H1 (cell line): ENCODE measurements around the gene MAPRE3. TPM values are rescaled to one million over a fixed set of nuclear protein-coding genes. Genes with fewer than 3 reads are reported as not detected.
A peak's percentile ranks its signal among the peaks of the same experiment; 100 is the strongest.

Experiments
- CTCF ChIA-PET: fragments of 300-600 bp; sonication (Branson Sonifier 250); formaldehyde crosslinking; loops from one replicate; lab custom pipeline; 2021; ENCODE audit not compliant: partially characterized antibody; lab: Charles Lee
- POLR2A ChIA-PET: fragments of 300-600 bp; sonication (Branson Sonifier 250); formaldehyde crosslinking; loops from one replicate; lab custom pipeline; 2021; ENCODE audit warnings: inconsistent platforms; ENCODE audit not compliant: partially characterized antibody; lab: Charles Lee
- DNase-seq, 2 experiments: peaks; one replicate each; pipeline versions ENCODE4 v3.0.0 to v3.0.0-alpha.2; 2010 to 2022; ENCODE audit warnings: low spot score in 2 of 2, low read depth in 1 of 2, mixed read lengths in 1 of 2
- FAIRE-seq: peaks from 2 replicates; lab custom pipeline; 2011; peaks lifted over from hg19 to GRCh38; lab: Jason Lieb, UNC
- H2AFZ ChIP-seq: 2 replicates; pipeline ENCODE4 v1.8.1; 2012; ENCODE audit warnings: low read length, inconsistent platforms
- H2AK5ac ChIP-seq: 2 replicates; pipeline ENCODE4 v1.6.1; 2013; ENCODE audit warnings: low read depth, low read length
- H2BK120ac ChIP-seq: replicated peaks from 2 replicates; pipeline ENCODE3; 2013; ENCODE audit warnings: low read depth, low read length, inconsistent platforms
- H2BK12ac ChIP-seq: 2 replicates; pipeline ENCODE4 v1.6.1; 2013; ENCODE audit warnings: low read depth, low read length
- H2BK15ac ChIP-seq: 2 replicates; pipeline ENCODE4 v1.6.1; 2013; ENCODE audit warnings: low read length
- H2BK20ac ChIP-seq: 2 replicates; pipeline ENCODE4 v1.6.1; 2013; ENCODE audit warnings: low read length
- H2BK5ac ChIP-seq: 2 replicates; pipeline ENCODE4 v1.6.1; 2013; ENCODE audit warnings: low read depth, low read length
- H3K14ac ChIP-seq: 2 replicates; pipeline ENCODE4 v1.6.1; 2013; ENCODE audit warnings: inconsistent platforms; ENCODE audit not compliant: insufficient read length
- H3K18ac ChIP-seq: 2 replicates; pipeline ENCODE4 v1.6.1; 2013; ENCODE audit warnings: low read length; ENCODE audit errors: extremely low read depth
- H3K23ac ChIP-seq: 2 replicates; pipeline ENCODE4 v1.6.1; 2013; ENCODE audit warnings: inconsistent platforms; ENCODE audit not compliant: insufficient read length
- H3K23me2 ChIP-seq: 2 replicates; pipeline ENCODE4 v1.6.1; 2013; ENCODE audit warnings: low read depth, low read length
- H3K27ac ChIP-seq: 2 replicates; pipeline ENCODE4 v1.6.1; 2011; ENCODE audit warnings: low read depth, low read length, inconsistent platforms
- H3K27me3 ChIP-seq, 4 experiments: replicated peaks in 1 of 4; 1 replicate in 1 of 4; 2 replicates in 3 of 4; pipeline versions ENCODE4 v1.6.1 to v1.8.1; 2011 to 2013; ENCODE audit warnings: low read length in 3 of 4, mild to moderate bottlenecking in 3 of 4, inconsistent platforms in 2 of 4, mixed read lengths in 2 of 4, moderate library complexity in 1 of 4; ENCODE audit not compliant: control insufficient read depth in 3 of 4, insufficient read depth in 3 of 4; ENCODE audit errors: extremely low read depth in 1 of 4
- H3K36me3 ChIP-seq, 4 experiments: 2 replicates each; pipeline versions ENCODE4 v1.6.1 to v1.8.1; 2011 to 2013; ENCODE audit warnings: mild to moderate bottlenecking in 4 of 4, low read length in 3 of 4, moderate library complexity in 2 of 4, control low read depth in 1 of 4, inconsistent platforms in 1 of 4; ENCODE audit not compliant: insufficient read depth in 4 of 4, control insufficient read depth in 2 of 4
- H3K4ac ChIP-seq: replicated peaks from 2 replicates; pipeline ENCODE3; 2013; ENCODE audit warnings: low read length, low read depth, mixed read lengths, inconsistent platforms; ENCODE audit not compliant: insufficient read length
- H3K4me1 ChIP-seq, 4 experiments: replicated peaks in 1 of 4; 1 replicate in 1 of 4; 2 replicates in 3 of 4; pipeline versions ENCODE4 v1.6.1 to v1.8.1; 2011 to 2013; ENCODE audit warnings: low read length in 3 of 4, inconsistent platforms in 2 of 4, mixed read lengths in 1 of 4; ENCODE audit not compliant: insufficient read depth in 4 of 4, control insufficient read depth in 3 of 4
- H3K4me2 ChIP-seq, 2 experiments: 2 replicates each; pipeline versions ENCODE4 v1.6.1 to v1.8.1; 2011 to 2013; ENCODE audit warnings: low read depth in 2 of 2, low read length in 2 of 2, control low read depth in 1 of 2, inconsistent platforms in 1 of 2, mild to moderate bottlenecking in 1 of 2; ENCODE audit not compliant: insufficient read depth in 1 of 2
- H3K4me3 ChIP-seq, 4 experiments: fragments of 200-600, 300-600 bp in 1 of 4; sonication (generic), shearing (Covaris generic), sonication (Bioruptor Twin) in 1 of 4; 2 replicates each; pipeline versions ENCODE4 v1.5.1 to v1.8.1; 2011 to 2016; ENCODE audit warnings: low read length in 4 of 4, low read depth in 3 of 4, control low read depth in 2 of 4, inconsistent platforms in 2 of 4, mild to moderate bottlenecking in 2 of 4, mixed read lengths in 1 of 4, moderate library complexity in 1 of 4; ENCODE audit not compliant: insufficient read depth in 2 of 4; ENCODE audit errors: extremely low read depth in 1 of 4
- H3K56ac ChIP-seq: replicated peaks from 2 replicates; pipeline ENCODE3; 2013; ENCODE audit warnings: low read depth, mild to moderate bottlenecking, mixed read lengths, low read length, inconsistent platforms; ENCODE audit not compliant: insufficient read length
- H3K79me1 ChIP-seq: 2 replicates; pipeline ENCODE4 v1.6.1; 2013; ENCODE audit warnings: low read depth, low read length, control low read depth
- H3K79me2 ChIP-seq, 2 experiments: 2 replicates each; pipeline versions ENCODE4 v1.6.1 to v1.8.1; 2012 to 2013; ENCODE audit warnings: low read length in 2 of 2, mild to moderate bottlenecking in 2 of 2, inconsistent platforms in 1 of 2; ENCODE audit not compliant: insufficient read depth in 2 of 2, control insufficient read depth in 1 of 2
- H3K9ac ChIP-seq, 4 experiments: replicated peaks in 1 of 4; 1 replicate in 1 of 4; 2 replicates in 3 of 4; pipeline versions ENCODE4 v1.6.1 to v1.8.1; 2011 to 2013; ENCODE audit warnings: low read depth in 3 of 4, low read length in 3 of 4, control low read depth in 2 of 4, mild to moderate bottlenecking in 2 of 4, moderate library complexity in 2 of 4, inconsistent platforms in 1 of 4; ENCODE audit errors: extremely low read depth in 1 of 4
- H3K9me3 ChIP-seq, 2 experiments: 2 replicates each; pipeline versions ENCODE4 v1.6.1 to v1.8.1; 2012 to 2013; ENCODE audit warnings: mild to moderate bottlenecking in 2 of 2, moderate library complexity in 2 of 2, control low read depth in 1 of 2, inconsistent platforms in 1 of 2, low read depth in 1 of 2, low read length in 1 of 2, mixed read lengths in 1 of 2; ENCODE audit not compliant: insufficient read depth in 2 of 2
- H4K20me1 ChIP-seq, 2 experiments: replicated peaks in 1 of 2; 2 replicates each; pipeline versions ENCODE3 to v1.8.1; 2011 to 2013; ENCODE audit warnings: inconsistent platforms in 2 of 2, low read length in 2 of 2, mild to moderate bottlenecking in 1 of 2; ENCODE audit not compliant: insufficient read depth in 2 of 2, control insufficient read depth in 1 of 2
- H4K5ac ChIP-seq: 2 replicates; pipeline ENCODE4 v1.6.1; 2013; ENCODE audit warnings: low read length, low read depth, mixed read lengths, inconsistent platforms; ENCODE audit not compliant: insufficient read length
- H4K8ac ChIP-seq: 2 replicates; pipeline ENCODE4 v1.8.0; 2013; ENCODE audit warnings: mild to moderate bottlenecking, moderate library complexity, low read length, inconsistent platforms; ENCODE audit not compliant: insufficient read depth; ENCODE audit errors: extremely low read depth
- H4K91ac ChIP-seq: replicated peaks from 2 replicates; pipeline ENCODE3; 2013; ENCODE audit warnings: low read length, mixed read lengths, inconsistent platforms; ENCODE audit not compliant: insufficient read length
- CTCF ChIP-seq, 3 experiments: IDR thresholded peaks; 1 replicate in 2 of 3; 2 replicates in 1 of 3; pipeline versions ENCODE4 v1.5.1 to v1.6.1; 2011; ENCODE audit warnings: low read length in 3 of 3, mild to moderate bottlenecking in 3 of 3, inconsistent platforms in 2 of 3, low read depth in 1 of 3, moderate library complexity in 1 of 3; ENCODE audit not compliant: insufficient read depth in 1 of 3; ENCODE audit errors: control extremely low read depth in 1 of 3
- RBBP5 ChIP-seq: IDR thresholded peaks from 2 replicates; pipeline ENCODE4 v1.7.1; 2012; ENCODE audit warnings: low read depth, mild to moderate bottlenecking, inconsistent platforms, low read length, moderate library complexity, borderline replicate concordance
- RFX5 ChIP-seq: IDR thresholded peaks from 2 replicates; pipeline ENCODE4 v1.6.1; 2011; ENCODE audit warnings: low read depth, low read length, improper control_type of control experiment, borderline replicate concordance
- WGBS, 2 experiments: shearing (Covaris generic) in 1 of 2; methylation state at CpG; one replicate each; pipeline versions ENCODE4 v1.1.6 to v1.1.7; 2013 to 2015; ENCODE audit warnings: low lambda C conversion rate in 2 of 2, mixed read lengths in 2 of 2, inconsistent platforms in 1 of 2, low coverage in 1 of 2, missing lambda C conversion rate in 1 of 2; ENCODE audit not compliant: insufficient replicate concordance in 2 of 2, insufficient coverage in 1 of 2, insufficient read length in 1 of 2; ENCODE audit errors: extremely low coverage in 1 of 2, missing lambda C conversion rate in 1 of 2; 5-methylcytosine and 5-hydroxymethylcytosine counted together
- polyA plus RNA-seq, 7 experiments: library from polyadenylated mRNA; depleted of rRNA in 3 of 7; stranded (reverse) in 5 of 7; unstranded in 2 of 7; fragments of >200 nt in 5 of 7; fragments of 200-250 nt in 2 of 7; gene quantifications; 1 replicate in 5 of 7; 2 replicates in 1 of 7; 4 replicates in 1 of 7; pipeline versions ENCODE4 v1.2.1 to v1.2.3, GENCODE V29; 2011 to 2013; ENCODE audit warnings: missing spikeins in 2 of 7, mixed read lengths in 2 of 7
- total RNA-seq: library from RNA; stranded (reverse); fragmentation: NEBNext Ultra II Directional; extraction: Animal tissue kit (Norgen Biotek cat#: 25700); gene quantifications from 2 replicates; pipeline ENCODE4 v1.2.1, GENCODE V29; 2021

Gene MAPRE3
- total and polyA plus RNA-seq, 2 of the 8 experiments (the other 6 are each of a cell fraction or from before 2014, with no cell fraction given): 4.9 to 6.6 TPM

GRCh38 chr2:27001950-27002349, 31.5 kb downstream of the MAPRE3 start:
- POLR2A ChIA-PET: interaction anchor here (1.2 to 1.5 kb wide), 2 partner anchors 18 to 32 kb away, joined by 3 to 6 read pairs; no protein-coding TSS in a partner anchor
- H3K79me2 ChIP-seq: no peaks in the 10 kb centered on the region
- H3K14ac ChIP-seq: no peak overlapping the region
- H3K4me1 ChIP-seq: 0 out of 7 replicates have a peak, but pooled peaks cover 0 to 2% (median 0%) of the 10 kb centered on the region in 4 experiments
- H2AK5ac ChIP-seq: no peak overlapping the region
- no peaks in the 10 kb centered on the region for H3K36me3 ChIP-seq
- no peak overlapping the region for H4K91ac ChIP-seq
- WGBS, 2 experiments: 74% methylated on average over 5 of the region's 5 CpGs; no CpG with 5 or more reads in 1 of the 2 experiments
- no peaks in the 10 kb centered on the region for H3K9me3 ChIP-seq
- H2AFZ ChIP-seq: no peak overlapping the region
- FAIRE-seq (no peak), DNase-seq (no peak)
- H3K79me1 ChIP-seq: no peaks in the 10 kb centered on the region; the same call in 1 of the 2 replicates
- no peak overlapping the region for H3K18ac ChIP-seq
- no peak overlapping the region for H3K4me3 ChIP-seq
- no peaks in the 10 kb centered on the region for H3K23me2 ChIP-seq
- no peaks in the 10 kb centered on the region; a peak in 2 of 7 replicates for H3K27me3 ChIP-seq
- no peak overlapping the region for H2BK120ac ChIP-seq
- no peak overlapping the region for H4K5ac ChIP-seq
- CTCF ChIA-PET: interaction anchor here (1.5 to 3.8 kb wide), 3 partner anchors 15 to 40 kb away, joined by 4 to 19 read pairs (median 10); no protein-coding TSS in a partner anchor
- no peak overlapping the region for H3K56ac ChIP-seq
- no peak overlapping the region for H3K4me2 ChIP-seq
- H4K8ac ChIP-seq: no peak overlapping the region
- TF ChIP-seq RFX5 (no peak), RBBP5 (no peak), CTCF (IDR thresholded peaks at IDR 0.05; ENCODE audit: control extremely low read depth in 1 of 3, insufficient read depth in 1 of 3, low read depth in 1 of 3, low read length in 3 of 3) (0 out of 4 replicates have a peak, but pooled peaks of 1 of the 3 experiments have one; percentile 4)
- TF ChIP-seq, all 59 proteins: peak for 1
- H4K20me1 ChIP-seq: no peaks in the 10 kb centered on the region
- H2BK15ac ChIP-seq: no peak overlapping the region
- no peak overlapping the region for H3K9ac ChIP-seq
- H3K4ac ChIP-seq: no peak overlapping the region
- no peak overlapping the region for H3K27ac ChIP-seq
- H2BK12ac ChIP-seq: no peak overlapping the region
- no peak overlapping the region for H3K23ac ChIP-seq
- H2BK20ac ChIP-seq: no peak overlapping the region
- H2BK5ac ChIP-seq: no peak overlapping the region
